ENCODE measurements around the gene ISY1.

ISY1 gene

GRCh38 chr3:129085165-129085715 lies 75.6 kb downstream of the ISY1 start:
- no peak for DNase-seq

GRCh38 chr3:129084501-129084900 lies 76.4 kb downstream of the ISY1 start:
- DNase-seq, result no peak

GRCh38 chr3:129082026-129082425 lies 78.8 kb downstream of the ISY1 start:
- DNase-seq, result no peak

GRCh38 chr3:129081503-129081902 lies 79.4 kb downstream of the ISY1 start:
- DNase-seq, result no peak

GRCh38 chr3:129078510-129078909 lies 82.4 kb downstream of the ISY1 start:
- DNase-seq, result no peak

Measured in suppressor macrophage treated with lipopolysaccharide for 4 hours (primary cell).